Esophagus muscularis mucosa (tissue), 3 donors: ENCODE measurements around the gene EPHB2.

Source experiments
- POLR2A ChIP-seq: fragments of 450-650 bp; IDR thresholded peaks from one replicate; pipeline ENCODE4 v1.6.1; 2017; ENCODE audit warnings: antibody characterized with exemption, moderate library complexity, mild to moderate bottlenecking, low read depth
- POLR2AphosphoS5 ChIP-seq, 2 donors: sonication (generic); formaldehyde crosslinking; IDR thresholded peaks; one replicate each; pipeline ENCODE4 v1.6.1; 2017; ENCODE audit warnings: antibody characterized with exemption in 2 of 2
- TF ChIP-seq, protein P1 (sequence below), 3 experiments: fragments of 200-600 bp in 2 of 3; fragments of 450-650 bp in 1 of 3; sonication (generic) in 2 of 3; IDR thresholded peaks; one replicate each; pipeline ENCODE4 v1.5.1; 2017 to 2019; ENCODE audit warnings: antibody characterized with exemption in 3 of 3, mild to moderate bottlenecking in 2 of 3, moderate library complexity in 1 of 3

DNA sequence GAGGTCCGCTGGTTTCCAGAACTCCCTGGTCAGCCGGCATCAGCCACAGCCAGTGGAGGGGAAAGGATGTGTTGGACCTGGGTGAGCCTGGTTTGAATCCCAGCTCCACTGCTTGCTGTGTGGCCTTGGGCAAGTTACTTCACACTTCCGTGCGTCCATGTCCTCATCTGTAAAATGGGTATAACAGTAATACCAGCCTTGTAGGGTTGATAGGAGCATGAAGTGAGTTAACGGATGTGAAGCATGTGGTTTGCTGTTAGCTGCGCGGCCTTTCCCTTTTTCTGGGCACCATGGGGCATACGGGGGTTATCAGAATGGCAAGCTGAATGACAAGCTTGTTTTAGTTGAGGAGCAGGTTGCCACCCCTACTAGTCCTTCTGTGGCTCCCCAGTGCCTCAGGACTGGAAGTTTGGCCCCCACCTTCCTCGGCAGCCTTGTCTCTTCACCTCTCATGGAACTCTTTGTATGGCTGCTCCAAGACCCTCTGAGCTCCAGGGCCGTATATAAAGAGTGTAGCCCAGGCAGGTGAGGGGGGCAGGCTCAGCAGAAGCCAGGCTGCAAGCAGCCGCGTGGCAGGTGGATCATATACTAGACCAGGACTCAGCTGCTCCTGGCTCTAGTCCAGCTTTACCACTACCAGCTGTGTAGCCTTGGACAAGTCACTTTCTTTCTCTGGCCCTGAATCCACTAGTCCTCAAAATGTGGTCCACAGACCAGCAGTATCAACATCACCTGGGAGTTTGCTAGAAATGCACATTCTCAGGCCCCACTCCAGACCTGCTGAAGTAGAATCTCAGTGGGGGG, 166.7 kb downstream of the EPHB2 start:
- TF ChIP-seq, protein P1, sequence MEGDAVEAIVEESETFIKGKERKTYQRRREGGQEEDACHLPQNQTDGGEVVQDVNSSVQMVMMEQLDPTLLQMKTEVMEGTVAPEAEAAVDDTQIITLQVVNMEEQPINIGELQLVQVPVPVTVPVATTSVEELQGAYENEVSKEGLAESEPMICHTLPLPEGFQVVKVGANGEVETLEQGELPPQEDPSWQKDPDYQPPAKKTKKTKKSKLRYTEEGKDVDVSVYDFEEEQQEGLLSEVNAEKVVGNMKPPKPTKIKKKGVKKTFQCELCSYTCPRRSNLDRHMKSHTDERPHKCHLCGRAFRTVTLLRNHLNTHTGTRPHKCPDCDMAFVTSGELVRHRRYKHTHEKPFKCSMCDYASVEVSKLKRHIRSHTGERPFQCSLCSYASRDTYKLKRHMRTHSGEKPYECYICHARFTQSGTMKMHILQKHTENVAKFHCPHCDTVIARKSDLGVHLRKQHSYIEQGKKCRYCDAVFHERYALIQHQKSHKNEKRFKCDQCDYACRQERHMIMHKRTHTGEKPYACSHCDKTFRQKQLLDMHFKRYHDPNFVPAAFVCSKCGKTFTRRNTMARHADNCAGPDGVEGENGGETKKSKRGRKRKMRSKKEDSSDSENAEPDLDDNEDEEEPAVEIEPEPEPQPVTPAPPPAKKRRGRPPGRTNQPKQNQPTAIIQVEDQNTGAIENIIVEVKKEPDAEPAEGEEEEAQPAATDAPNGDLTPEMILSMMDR (IDR thresholded peaks at IDR 0.05), result no peak
- no peak for TF ChIP-seq POLR2AphosphoS5 (IDR thresholded peaks at IDR 0.05)
- TF ChIP-seq POLR2A, result no peak
